Ecto neural progenitor cell (in vitro differentiated cells): ENCODE measurements around the gene KCND2.

ENCODE experiments used
- DNase-seq: peaks from one replicate; pipeline ENCODE4 v3.0.0-alpha.2; 2018; ENCODE audit warnings: low spot score

KCND2 gene

GRCh38 chr7:120311028-120311788, 38.2 kb downstream of the KCND2 start:
- DNase-seq = no peak

GRCh38 chr7:120320218-120320961, 47.4 kb downstream of the KCND2 start:
- DNase-seq = no peak

- no peak for DNase-seq
Measured at GRCh38 chr7:120327054-120327453, 54.1 kb downstream of the KCND2 start.

- no peak for DNase-seq
Measured at GRCh38 chr7:120332433-120332832, 59.5 kb downstream of the KCND2 start.

GRCh38 chr7:120334475-120334874, 61.5 kb downstream of the KCND2 start:
- DNase-seq = no peak

- no peak for DNase-seq
Measured at GRCh38 chr7:120337308-120337907, 64.4 kb downstream of the KCND2 start.

GRCh38 chr7:120344276-120344675, 71.3 kb downstream of the KCND2 start:
- no peak for DNase-seq

- no peak for DNase-seq
Measured at GRCh38 chr7:120353171-120353570, 80.2 kb downstream of the KCND2 start.

GRCh38 chr7:120360918-120361317, 87.9 kb downstream of the KCND2 start:
- DNase-seq = no peak

GRCh38 chr7:120363414-120363813, 90.4 kb downstream of the KCND2 start:
- DNase-seq = no peak

- no peak for DNase-seq
Measured at GRCh38 chr7:120370954-120371353, 98.0 kb downstream of the KCND2 start.

GRCh38 chr7:120373174-120373573, 100.2 kb downstream of the KCND2 start:
- DNase-seq = no peak

- no peak for DNase-seq
Measured at GRCh38 chr7:120394595-120394994, 121.6 kb downstream of the KCND2 start.

- no peak for DNase-seq
Measured at GRCh38 chr7:120395526-120396019, 122.6 kb downstream of the KCND2 start.

GRCh38 chr7:120398284-120399000, 125.5 kb downstream of the KCND2 start:
- DNase-seq = no peak

- DNase-seq = no peak
Measured at GRCh38 chr7:120400806-120401455, 128.0 kb downstream of the KCND2 start.

- no peak for DNase-seq
Measured at GRCh38 chr7:120402079-120402767, 129.2 kb downstream of the KCND2 start.

GRCh38 chr7:120402801-120403200, 129.8 kb downstream of the KCND2 start:
- no peak for DNase-seq

- DNase-seq = no peak
Measured at GRCh38 chr7:120404042-120404441, 131.1 kb downstream of the KCND2 start.

- DNase-seq = no peak
Measured at GRCh38 chr7:120405652-120406051, 132.7 kb downstream of the KCND2 start.

GRCh38 chr7:120407010-120407409, 134.0 kb downstream of the KCND2 start:
- DNase-seq = no peak
